ENCODE measurements around the gene GNAS. TPM values are rescaled to one million over a fixed set of nuclear protein-coding genes. Genes with fewer than 3 reads are reported as not detected.

GNAS gene
- total and polyA plus RNA-seq, 4 donors = 115 to 360 (median 277) TPM

DNA sequence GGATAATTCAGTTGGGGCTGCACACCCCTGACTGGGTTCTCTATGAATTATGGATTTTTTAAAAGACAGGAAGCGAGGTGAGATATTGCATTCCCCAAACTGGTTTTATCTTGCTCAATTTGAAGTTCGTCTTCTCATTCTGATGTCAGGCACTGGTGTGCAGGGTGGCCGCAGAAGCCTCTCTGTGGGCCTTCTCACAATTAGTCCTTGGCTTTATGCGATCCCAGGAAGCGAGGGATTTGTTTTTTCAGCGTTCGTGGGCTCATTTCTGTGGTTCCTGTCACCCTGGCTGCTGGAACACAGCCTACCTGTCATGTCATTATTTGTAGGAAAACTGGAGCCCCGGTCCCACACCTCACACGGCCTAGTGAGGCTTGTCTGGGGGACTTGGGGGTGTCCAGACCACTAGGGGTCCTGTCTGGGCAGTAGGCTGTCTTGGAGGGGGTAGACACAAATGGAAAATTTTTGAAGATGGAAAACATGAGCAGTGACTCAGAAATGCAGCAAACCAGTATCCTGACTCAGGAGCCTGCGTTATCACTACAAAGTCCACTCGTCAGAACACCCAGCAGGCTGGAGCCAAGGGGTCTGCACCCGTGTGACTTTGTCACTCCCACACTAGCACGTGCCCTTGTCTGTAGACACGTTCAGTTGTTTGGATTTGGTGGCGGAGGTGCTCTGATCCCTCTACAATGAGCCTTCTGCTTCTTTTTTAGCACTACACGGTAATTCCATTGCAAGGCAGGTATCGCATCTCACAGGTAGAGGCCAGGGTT, 44.1 kb upstream of the GNAS start:
- DNase-seq (ENCODE audit: low spot score) = no peak
- Histone ChIP-seq H3K36me3 (ENCODE audit: control insufficient read depth in 4 of 4, insufficient read depth in 3 of 4, low read depth in 1 of 4, low read length in 3 of 4) (no peaks in the 10 kb centered on the region), H3K4me3 (ENCODE audit: low read depth in 1 of 3, low read length in 3 of 3) (no peak overlapping the region), H3K9me3 (ENCODE audit: control insufficient read depth in 4 of 4, low read length in 3 of 4) (no peaks in the 10 kb centered on the region), H3K4me1 (ENCODE audit: control insufficient read depth in 4 of 4, insufficient read depth in 4 of 4, low read length in 3 of 4) (no peaks in the 10 kb centered on the region), H3K9ac (ENCODE audit: low read depth in 1 of 2, low read length in 2 of 2) (no peak overlapping the region), H3K27me3 (ENCODE audit: control insufficient read depth in 4 of 4, insufficient read depth in 4 of 4, low read length in 3 of 4) (peaks cover 0 to 4% (median 0%) of the 10 kb centered on the region in 4 donors), H3K27ac (ENCODE audit: low read depth in 1 of 2, low read length in 2 of 2) (no peak overlapping the region)
- TF ChIP-seq FOXA1 (IDR thresholded peaks at IDR 0.05) = no peak
- TF ChIP-seq, protein P1, sequence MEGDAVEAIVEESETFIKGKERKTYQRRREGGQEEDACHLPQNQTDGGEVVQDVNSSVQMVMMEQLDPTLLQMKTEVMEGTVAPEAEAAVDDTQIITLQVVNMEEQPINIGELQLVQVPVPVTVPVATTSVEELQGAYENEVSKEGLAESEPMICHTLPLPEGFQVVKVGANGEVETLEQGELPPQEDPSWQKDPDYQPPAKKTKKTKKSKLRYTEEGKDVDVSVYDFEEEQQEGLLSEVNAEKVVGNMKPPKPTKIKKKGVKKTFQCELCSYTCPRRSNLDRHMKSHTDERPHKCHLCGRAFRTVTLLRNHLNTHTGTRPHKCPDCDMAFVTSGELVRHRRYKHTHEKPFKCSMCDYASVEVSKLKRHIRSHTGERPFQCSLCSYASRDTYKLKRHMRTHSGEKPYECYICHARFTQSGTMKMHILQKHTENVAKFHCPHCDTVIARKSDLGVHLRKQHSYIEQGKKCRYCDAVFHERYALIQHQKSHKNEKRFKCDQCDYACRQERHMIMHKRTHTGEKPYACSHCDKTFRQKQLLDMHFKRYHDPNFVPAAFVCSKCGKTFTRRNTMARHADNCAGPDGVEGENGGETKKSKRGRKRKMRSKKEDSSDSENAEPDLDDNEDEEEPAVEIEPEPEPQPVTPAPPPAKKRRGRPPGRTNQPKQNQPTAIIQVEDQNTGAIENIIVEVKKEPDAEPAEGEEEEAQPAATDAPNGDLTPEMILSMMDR (IDR thresholded peaks at IDR 0.05; ENCODE audit: low read depth, low read length, missing input control) = no peak
- TF ChIP-seq HNF4A (conservative IDR thresholded peaks at IDR 0.05) = no peak
- TF ChIP-seq JUND (IDR thresholded peaks at IDR 0.05) = no peak
- no peak for TF ChIP-seq HNF4G (IDR thresholded peaks at IDR 0.05)
- TF ChIP-seq YY1 (IDR thresholded peaks at IDR 0.05) = no peak
- TF ChIP-seq SP1 (IDR thresholded peaks at IDR 0.05) = no peak
- no peak for TF ChIP-seq NR2F2 (IDR thresholded peaks at IDR 0.05)
- no peak for TF ChIP-seq RAD21 (IDR thresholded peaks at IDR 0.05)
- TF ChIP-seq FOXA2 (IDR thresholded peaks at IDR 0.05) = no peak
- TF ChIP-seq, protein P2, sequence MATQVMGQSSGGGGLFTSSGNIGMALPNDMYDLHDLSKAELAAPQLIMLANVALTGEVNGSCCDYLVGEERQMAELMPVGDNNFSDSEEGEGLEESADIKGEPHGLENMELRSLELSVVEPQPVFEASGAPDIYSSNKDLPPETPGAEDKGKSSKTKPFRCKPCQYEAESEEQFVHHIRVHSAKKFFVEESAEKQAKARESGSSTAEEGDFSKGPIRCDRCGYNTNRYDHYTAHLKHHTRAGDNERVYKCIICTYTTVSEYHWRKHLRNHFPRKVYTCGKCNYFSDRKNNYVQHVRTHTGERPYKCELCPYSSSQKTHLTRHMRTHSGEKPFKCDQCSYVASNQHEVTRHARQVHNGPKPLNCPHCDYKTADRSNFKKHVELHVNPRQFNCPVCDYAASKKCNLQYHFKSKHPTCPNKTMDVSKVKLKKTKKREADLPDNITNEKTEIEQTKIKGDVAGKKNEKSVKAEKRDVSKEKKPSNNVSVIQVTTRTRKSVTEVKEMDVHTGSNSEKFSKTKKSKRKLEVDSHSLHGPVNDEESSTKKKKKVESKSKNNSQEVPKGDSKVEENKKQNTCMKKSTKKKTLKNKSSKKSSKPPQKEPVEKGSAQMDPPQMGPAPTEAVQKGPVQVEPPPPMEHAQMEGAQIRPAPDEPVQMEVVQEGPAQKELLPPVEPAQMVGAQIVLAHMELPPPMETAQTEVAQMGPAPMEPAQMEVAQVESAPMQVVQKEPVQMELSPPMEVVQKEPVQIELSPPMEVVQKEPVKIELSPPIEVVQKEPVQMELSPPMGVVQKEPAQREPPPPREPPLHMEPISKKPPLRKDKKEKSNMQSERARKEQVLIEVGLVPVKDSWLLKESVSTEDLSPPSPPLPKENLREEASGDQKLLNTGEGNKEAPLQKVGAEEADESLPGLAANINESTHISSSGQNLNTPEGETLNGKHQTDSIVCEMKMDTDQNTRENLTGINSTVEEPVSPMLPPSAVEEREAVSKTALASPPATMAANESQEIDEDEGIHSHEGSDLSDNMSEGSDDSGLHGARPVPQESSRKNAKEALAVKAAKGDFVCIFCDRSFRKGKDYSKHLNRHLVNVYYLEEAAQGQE (IDR thresholded peaks at IDR 0.05) = no peak
- no peak for TF ChIP-seq GABPA (IDR thresholded peaks at IDR 0.05 in 1 of 2, conservative IDR thresholded peaks at IDR 0.05 in 1 of 2)
- TF ChIP-seq, protein P3, sequence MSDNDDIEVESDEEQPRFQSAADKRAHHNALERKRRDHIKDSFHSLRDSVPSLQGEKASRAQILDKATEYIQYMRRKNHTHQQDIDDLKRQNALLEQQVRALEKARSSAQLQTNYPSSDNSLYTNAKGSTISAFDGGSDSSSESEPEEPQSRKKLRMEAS (IDR thresholded peaks at IDR 0.05) = no peak
- TF ChIP-seq, protein P4, sequence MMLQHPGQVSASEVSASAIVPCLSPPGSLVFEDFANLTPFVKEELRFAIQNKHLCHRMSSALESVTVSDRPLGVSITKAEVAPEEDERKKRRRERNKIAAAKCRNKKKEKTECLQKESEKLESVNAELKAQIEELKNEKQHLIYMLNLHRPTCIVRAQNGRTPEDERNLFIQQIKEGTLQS (IDR thresholded peaks at IDR 0.05) = no peak
- no peak for TF ChIP-seq TAF1 (conservative IDR thresholded peaks at IDR 0.05)
- no peak for TF ChIP-seq EGR1 (IDR thresholded peaks at IDR 0.05; ENCODE audit: low read depth in 2 of 2)
- TF ChIP-seq RXRA (IDR thresholded peaks at IDR 0.05) = no peak
- TF ChIP-seq, protein P5, sequence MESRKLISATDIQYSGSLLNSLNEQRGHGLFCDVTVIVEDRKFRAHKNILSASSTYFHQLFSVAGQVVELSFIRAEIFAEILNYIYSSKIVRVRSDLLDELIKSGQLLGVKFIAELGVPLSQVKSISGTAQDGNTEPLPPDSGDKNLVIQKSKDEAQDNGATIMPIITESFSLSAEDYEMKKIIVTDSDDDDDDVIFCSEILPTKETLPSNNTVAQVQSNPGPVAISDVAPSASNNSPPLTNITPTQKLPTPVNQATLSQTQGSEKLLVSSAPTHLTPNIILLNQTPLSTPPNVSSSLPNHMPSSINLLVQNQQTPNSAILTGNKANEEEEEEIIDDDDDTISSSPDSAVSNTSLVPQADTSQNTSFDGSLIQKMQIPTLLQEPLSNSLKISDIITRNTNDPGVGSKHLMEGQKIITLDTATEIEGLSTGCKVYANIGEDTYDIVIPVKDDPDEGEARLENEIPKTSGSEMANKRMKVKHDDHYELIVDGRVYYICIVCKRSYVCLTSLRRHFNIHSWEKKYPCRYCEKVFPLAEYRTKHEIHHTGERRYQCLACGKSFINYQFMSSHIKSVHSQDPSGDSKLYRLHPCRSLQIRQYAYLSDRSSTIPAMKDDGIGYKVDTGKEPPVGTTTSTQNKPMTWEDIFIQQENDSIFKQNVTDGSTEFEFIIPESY (IDR thresholded peaks at IDR 0.05) = no peak
- 64% methylated on average over 17 of the region's 17 CpGs for WGBS

Measured in liver (tissue), 9 donors.